Measurements from ENCODE around the gene LONP2.

GRCh38 chr16:48244080-48244862 is at the start of gene LONP2:
- TF ChIP-seq CTCF (conservative IDR thresholded peaks at IDR 0.05 in 1 of 2, IDR thresholded peaks at IDR 0.05 in 1 of 2; ENCODE audit: extremely low read depth in 1 of 2, insufficient read depth in 1 of 2, low read depth in 1 of 2, low read length in 2 of 2), result no peak
- no peak for TF ChIP-seq EZH2 (IDR thresholded peaks at IDR 0.05; ENCODE audit: borderline replicate concordance, low read length)

All from mammary epithelial cell (primary cell).